K562 (cell line): ENCODE results near the gene CTNNA3.

Experiments used
- GATAD2B ChIP-seq: fragments of 450-650 bp; IDR thresholded peaks from 2 replicates; pipeline ENCODE4 v1.6.1; 2017; ENCODE audit warnings: mild to moderate bottlenecking, borderline replicate concordance
- MNT ChIP-seq, 2 experiments: fragments of 450-650 bp; conservative IDR thresholded peaks; 2 replicates each; pipeline ENCODE4 v1.6.1; 2017; ENCODE audit warnings: mild to moderate bottlenecking in 2 of 2, moderate library complexity in 2 of 2
- RNF219 ChIP-seq: fragments of 250-450 bp; sonication (Bioruptor Pico); IDR thresholded peaks from 2 replicates; pipeline ENCODE4 v1.5.0; 2022; ENCODE audit warnings: mild to moderate bottlenecking

- no peak for TF ChIP-seq RNF219 (CRISPR knock-in tag)
- TF ChIP-seq GATAD2B = no peak
- no peak for TF ChIP-seq MNT (conservative IDR thresholded peaks at IDR 0.05)
Measured at GRCh38 chr10:66244953-66245352, 1451.0 kb downstream of the CTNNA3 start.
